ENCODE results near the gene OR2T29.

- TF ChIP-seq, protein P1, sequence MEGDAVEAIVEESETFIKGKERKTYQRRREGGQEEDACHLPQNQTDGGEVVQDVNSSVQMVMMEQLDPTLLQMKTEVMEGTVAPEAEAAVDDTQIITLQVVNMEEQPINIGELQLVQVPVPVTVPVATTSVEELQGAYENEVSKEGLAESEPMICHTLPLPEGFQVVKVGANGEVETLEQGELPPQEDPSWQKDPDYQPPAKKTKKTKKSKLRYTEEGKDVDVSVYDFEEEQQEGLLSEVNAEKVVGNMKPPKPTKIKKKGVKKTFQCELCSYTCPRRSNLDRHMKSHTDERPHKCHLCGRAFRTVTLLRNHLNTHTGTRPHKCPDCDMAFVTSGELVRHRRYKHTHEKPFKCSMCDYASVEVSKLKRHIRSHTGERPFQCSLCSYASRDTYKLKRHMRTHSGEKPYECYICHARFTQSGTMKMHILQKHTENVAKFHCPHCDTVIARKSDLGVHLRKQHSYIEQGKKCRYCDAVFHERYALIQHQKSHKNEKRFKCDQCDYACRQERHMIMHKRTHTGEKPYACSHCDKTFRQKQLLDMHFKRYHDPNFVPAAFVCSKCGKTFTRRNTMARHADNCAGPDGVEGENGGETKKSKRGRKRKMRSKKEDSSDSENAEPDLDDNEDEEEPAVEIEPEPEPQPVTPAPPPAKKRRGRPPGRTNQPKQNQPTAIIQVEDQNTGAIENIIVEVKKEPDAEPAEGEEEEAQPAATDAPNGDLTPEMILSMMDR (IDR thresholded peaks at IDR 0.05), result no peak
- TF ChIP-seq POLR2A (IDR thresholded peaks at IDR 0.05), result no peak
Observed at GRCh38 chr1:248593226-248593625, 30.7 kb upstream of the OR2T29 start.

All from heart left ventricle (tissue), 13 donors.